GM18499 (cell line): ENCODE results near the gene TNFRSF6B.

Source experiments
- ATAC-seq: cut with Tn5 transposase; IDR thresholded peaks from one replicate; pipeline ENCODE4 v1.9.1; 2021; ENCODE audit warnings: moderate number of reproducible peaks; ENCODE audit not compliant: insufficient read depth, unreplicated experiment

TNFRSF6B gene

DNA sequence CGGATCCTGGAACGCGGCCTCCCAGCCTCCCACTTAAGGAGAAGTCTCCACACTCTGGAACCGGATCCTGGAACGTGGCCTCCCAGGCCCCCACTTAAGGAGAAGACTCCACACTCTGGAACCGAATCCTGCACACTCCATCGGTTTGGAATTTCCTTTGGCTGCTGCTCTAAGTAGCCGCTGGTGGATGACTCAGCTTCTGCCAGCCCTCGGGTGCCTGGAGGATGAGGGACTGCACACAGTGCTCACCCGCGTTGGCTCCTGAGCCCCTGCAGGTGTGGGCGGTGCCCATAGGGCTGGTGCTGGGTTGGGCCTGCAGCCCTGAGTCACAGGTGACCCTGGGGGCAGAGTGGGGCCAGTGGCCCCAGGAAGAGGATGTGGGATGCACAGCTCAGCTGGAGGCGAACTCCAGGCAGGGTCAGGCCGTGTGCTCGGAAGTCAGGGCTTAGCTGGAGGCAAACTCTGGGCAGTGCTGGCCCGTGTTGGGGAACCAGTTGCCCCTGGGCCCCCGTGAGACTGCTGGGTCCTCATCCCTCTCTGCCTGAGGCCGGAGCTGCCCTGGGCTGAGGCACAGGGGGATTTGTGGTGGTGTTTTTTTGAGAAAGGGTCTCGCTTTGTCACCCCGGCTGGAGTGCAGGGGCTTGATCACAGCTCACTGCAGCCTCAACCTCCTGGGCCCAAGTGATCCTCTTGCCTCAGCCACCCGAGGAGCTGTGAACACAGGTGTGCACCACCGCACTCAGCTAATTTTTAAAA, 13.9 kb upstream of the TNFRSF6B start:
- ATAC-seq = no peak

DNA sequence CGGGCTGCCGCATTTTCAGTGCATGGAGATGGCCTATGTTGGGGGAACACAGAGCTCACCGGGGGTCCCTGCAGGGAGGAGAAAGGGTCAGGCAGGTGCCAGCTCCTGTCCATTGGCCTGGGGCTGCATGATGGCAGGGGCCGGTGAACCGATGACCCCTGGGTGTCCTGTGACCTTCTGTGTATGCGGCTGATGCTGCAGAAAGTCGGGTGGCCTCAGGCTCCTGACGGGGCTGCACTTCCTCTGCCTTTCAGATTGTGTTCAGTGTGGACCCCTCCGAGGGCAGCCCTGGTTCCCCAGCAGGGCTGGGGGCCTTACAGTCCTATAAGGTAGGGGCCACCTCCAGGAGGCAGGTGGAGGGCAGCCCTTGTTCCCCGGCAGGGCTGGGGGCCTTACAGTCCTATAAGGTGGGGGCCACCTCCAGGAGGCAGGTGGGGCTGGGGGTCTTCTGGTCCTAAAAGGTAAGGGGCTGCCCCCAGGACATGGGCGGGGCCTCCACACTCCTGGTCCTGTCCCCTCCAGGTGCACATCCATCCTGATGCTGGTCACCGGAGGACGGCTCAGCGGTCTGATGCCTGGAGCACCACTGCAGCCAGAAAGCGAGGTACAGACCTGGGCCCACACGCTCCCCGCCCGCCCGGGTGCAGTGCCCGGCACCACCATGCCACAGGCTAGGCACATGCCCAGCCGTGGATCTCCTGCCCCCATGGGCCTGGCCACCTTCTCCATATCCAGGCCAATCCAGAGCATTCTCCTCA, 11.0 kb upstream of the TNFRSF6B start:
- ATAC-seq = no peak

DNA sequence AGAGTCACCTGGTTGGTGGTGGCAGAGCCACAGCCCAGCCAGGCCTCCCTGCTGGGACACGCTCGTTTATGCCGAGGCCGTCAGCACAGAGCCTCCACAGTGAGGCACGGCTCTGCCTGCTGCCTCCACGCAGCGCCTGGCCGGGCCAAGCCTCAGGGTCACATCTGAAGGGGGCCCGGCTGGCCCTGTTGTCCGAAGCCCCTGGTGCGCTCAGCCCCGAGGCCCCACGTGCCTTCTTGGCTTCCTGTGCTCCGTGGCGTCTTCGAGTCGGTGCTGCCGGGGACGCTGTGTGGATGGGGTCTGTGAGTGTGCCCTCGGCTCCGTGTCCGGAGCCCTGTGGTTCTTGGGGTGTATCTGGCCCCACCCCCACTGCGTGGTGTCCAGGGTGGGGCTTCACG, 10.4 kb upstream of the TNFRSF6B start:
- no peak for ATAC-seq

DNA sequence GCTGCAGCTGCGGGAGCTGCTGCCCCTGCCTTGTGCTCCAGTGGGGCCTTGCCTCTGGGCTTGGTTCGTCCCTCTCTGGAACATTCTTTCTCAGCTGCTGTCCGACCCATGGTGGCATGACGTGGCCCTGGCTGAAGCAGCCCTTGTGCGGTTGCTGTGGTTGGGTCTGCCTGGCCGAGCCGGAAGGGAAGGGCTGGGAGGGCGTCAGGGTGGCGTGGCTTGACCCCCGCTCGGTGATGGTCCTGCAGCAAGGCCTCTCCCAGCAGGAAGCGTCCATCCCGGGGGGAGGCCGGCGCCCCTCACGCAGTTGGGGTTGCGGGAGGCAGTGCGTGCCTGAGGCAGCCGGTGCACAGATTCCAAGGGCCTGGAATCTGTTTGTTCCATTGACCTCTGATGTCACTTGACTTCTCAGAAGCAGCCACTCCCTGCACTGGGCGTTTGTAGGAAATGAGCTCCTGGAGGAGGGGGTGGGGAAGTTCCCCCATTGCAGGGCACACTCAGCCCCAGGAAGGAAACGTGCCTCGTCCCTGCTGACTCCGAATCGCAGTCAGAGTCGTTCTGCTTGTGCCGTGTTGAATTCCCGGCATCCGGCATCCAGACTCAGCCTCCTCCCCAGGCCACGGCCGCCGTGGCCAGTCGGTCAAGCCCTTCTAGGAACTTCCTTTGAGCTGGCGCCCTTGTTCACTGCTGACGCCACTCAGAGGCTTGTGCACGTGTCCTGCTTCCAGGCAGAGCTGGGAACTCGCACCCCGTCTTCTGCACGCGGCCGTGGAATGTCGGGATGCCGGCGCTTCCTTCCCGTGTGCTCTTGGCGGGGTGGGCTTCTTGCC, 9.7 kb upstream of the TNFRSF6B start:
- ATAC-seq = no peak

DNA sequence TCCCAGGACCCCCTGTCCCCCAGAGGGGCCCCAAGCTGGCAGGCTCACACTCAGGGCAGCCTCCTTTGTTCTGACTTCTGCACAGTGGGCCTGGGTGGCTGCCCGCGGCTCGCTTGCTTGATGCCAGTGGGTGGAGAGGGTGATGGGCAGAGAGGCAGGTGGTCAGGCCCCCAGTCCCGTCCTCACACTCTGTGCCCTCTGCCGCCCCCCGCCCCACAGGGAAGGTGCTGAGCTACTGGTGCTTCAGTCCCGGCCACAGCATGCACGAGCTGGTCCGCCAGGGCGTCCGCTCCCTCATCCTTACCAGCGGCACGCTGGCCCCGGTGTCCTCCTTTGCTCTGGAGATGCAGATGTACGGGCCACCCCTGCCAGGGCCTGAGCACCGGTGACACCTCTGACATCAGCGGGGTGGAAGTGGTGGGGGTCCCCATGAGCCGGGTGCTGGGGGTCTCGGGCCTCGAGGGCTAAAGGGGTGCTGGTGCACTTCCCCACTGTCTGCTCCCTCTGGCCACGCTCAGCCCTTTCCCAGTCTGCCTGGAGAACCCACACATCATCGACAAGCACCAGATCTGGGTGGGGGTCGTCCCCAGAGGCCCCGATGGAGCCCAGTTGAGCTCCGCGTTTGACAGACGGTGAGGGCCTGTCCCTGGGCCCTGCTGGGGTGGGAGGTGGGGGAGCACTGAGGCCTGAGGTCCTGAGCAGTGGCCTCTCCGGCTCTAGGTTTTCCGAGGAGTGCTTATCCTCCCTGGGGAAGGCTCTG, 8.9 kb upstream of the TNFRSF6B start:
- ATAC-seq = no peak

DNA sequence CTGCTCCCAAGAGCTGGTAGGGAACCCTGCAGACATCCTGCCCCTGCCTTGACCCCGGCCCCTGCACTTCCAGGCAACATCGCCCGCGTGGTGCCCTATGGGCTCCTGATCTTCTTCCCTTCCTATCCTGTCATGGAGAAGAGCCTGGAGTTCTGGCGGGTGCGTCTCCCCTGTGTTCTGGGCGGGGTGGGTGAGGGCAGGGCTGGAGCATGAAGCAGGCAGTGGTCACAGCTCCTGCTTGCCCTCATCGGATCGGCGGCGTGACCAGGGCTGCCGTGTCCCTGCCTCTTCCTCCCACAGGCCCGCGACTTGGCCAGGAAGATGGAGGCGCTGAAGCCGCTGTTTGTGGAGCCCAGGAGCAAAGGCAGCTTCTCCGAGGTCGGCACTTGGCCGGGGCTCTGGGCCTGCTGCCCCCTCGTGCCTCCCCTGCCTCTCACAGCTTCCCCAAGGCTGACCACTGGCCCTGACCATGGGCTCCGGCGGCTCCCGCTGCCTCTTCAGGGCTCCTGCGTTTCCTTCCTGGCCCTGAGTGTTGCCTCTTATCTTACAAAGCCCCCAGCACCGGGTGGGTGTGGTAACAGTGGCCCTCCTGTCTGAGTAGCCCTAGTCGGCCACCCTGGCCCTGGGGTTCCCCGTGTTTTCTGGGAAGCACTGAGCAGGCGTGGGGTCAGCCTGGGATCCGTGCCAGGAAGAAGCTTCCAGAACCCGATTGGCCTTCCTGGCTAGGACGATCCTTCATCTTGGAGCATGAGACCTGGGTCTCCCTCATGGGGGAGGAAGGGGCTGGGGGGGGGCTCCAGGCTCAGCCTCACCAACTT, 8.0 kb upstream of the TNFRSF6B start:
- ATAC-seq = no peak

DNA sequence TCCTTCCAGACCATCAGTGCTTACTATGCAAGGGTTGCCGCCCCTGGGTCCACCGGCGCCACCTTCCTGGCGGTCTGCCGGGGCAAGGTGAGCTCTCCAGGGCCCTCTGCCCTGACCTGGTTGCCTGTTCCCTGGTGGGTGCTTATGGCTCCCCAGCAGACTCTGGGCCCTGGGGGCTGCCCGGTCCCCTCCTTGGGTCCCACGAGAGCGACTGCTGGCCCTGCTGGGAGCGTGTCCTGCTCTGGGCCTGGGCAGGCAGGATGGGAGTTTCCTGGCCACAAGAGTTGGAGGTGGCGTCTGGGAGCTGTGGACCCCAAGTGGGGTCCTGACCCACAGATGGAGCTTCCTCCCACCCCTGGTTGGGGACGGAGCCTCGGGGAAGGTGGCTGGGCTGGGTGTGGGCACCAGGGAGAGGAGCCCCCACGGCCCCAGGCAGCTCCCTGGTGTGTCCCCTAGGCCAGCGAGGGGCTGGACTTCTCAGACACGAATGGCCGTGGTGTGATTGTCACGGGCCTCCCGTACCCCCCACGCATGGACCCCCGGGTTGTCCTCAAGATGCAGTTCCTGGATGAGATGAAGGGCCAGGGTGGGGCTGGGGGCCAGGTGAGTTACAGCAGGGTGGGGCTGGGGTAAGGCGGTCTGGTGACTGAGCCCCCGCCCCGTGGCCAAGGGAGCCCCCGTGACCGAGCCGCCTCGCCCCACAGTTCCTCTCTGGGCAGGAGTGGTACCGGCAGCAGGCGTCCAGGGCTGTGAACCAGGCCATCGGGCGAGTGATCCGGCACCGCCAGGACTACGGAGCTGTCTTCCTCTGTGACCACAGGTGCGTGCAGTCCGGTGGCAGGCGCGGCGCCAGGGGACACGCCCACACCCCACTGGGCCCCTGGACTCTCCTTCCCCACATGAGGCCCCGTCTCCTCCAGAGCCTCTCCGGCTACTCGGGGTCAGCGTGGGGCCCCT, 7.1 kb upstream of the TNFRSF6B start:
- ATAC-seq = no peak

DNA sequence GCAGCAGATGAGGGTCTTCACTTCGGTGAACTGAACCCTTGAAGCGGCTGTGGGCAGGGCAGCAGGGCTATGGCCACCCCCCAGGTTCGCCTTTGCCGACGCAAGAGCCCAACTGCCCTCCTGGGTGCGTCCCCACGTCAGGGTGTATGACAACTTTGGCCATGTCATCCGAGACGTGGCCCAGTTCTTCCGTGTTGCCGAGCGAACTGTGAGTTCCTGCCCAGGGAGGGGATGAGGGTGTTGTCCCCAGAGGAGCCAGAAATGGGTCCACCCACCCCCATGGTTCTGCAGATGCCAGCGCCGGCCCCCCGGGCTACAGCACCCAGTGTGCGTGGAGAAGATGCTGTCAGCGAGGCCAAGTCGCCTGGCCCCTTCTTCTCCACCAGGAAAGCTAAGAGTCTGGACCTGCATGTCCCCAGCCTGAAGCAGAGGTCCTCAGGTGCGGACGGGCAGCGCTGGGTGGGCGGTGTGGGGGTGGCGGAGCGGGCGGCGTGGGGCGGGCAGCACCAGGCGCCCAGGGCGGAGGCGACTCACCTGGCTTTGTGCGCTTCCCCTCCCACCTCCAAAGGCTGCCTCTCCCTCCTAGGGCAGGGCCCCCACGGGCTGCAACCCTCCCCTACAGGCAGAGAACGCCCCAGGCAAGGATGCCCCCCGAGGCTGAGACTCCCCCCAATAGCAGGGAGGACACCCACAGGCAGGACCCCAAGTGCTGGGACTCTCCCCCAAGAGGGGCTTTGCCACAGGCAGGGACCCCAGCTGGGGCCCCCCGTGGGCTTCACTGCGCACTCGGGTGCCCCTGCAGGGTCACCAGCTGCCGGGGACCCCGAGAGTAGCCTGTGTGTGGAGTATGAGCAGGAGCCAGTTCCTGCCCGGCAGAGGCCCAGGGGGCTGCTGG, 6.2 kb upstream of the TNFRSF6B start:
- no peak for ATAC-seq

DNA sequence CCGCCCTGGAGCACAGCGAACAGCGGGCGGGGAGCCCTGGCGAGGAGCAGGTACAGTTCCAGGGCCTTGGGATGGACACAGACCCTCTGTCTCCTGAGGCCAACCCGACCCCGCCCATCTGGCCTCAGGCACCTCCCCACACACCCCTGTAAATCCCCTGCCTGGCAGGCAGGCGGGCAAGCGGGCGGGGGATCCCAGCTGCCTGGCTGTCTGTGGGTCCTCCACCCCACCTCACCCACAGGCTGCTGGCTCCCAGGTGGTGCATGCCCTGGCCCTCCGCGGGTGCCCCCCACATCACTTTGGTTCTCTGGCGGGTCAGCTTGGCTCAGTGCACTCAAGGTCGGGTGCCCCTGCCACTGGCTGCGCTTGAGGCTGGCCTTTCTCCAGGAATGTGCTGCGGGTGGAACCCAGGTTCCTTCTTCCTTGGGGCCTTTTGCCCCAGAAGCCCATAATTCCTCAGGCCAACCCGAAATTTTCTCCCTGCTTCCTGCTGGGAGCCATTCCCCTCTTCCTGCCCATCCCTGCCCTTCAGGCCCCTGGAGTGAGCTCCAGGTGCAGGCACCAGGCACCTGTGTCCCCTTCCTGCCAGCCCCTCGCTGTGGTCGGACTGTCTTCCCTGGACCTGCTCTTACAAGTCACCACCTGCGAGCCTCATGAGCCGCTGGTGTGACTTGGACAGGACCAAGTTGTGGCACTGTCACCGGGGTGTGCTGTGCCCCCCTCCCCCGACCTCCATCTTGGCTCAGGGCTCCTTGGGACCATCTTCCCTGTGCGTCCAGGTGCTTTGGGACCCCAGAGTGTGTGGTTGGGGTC, 5.3 kb upstream of the TNFRSF6B start:
- ATAC-seq = no peak

DNA sequence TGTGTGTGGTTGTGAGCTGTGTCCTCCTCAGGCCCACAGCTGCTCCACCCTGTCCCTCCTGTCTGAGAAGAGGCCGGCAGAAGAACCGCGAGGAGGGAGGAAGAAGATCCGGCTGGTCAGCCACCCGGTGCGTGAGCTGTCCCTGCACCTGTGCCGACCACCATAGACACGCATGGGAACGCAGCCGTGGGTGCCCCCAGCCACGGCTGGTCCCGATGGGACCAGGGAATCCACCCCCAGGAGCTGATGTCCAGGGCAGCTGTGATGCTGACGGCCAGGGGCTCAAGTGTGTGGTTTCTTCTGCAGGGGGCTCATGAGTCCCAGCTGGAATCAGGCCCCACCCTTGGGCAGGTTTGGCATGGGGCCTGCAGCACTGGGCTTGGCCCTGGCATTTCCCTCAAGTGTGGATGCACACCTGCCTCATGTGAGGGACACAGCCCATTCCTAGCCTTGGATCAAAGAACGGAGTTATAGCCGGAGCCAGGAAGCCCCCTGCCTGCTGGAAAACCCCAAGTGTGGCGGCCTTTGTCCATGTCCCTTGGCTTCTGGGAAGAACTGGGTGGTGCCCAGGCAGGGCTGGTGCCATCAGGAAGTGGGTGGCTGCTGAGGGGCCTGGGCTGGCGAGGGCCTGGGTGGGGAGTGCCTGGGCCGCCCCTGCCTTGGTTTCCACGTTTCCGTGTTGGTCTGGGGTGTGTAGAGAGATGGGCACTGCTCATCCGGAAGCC, 4.6 kb upstream of the TNFRSF6B start:
- ATAC-seq = no peak

DNA sequence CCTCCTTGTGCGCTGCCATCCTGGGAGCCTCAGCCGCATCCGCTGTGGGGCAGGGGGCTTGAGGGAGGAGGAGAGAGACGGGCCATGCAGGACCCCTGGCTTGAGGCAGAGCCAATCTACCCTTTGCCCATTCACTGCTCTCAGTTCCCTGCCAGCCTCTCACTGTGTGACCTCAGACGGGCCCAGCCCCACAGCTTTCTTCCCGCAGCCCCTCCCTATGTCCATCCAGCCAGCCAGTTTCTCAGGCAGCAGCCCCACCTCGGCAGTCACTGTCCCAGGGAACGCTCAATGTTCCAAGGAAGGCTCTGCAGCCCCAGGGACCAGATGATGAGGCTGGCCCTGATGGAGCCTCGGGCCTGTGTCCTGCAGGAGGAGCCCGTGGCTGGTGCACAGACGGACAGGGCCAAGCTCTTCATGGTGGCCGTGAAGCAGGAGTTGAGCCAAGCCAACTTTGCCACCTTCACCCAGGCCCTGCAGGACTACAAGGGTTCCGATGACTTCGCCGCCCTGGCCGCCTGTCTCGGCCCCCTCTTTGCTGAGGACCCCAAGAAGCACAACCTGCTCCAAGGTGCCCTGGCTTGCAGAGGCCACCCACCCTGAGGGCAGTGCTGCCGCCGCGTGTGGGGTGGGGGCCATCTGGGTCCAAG, 3.9 kb upstream of the TNFRSF6B start:
- ATAC-seq = no peak

DNA sequence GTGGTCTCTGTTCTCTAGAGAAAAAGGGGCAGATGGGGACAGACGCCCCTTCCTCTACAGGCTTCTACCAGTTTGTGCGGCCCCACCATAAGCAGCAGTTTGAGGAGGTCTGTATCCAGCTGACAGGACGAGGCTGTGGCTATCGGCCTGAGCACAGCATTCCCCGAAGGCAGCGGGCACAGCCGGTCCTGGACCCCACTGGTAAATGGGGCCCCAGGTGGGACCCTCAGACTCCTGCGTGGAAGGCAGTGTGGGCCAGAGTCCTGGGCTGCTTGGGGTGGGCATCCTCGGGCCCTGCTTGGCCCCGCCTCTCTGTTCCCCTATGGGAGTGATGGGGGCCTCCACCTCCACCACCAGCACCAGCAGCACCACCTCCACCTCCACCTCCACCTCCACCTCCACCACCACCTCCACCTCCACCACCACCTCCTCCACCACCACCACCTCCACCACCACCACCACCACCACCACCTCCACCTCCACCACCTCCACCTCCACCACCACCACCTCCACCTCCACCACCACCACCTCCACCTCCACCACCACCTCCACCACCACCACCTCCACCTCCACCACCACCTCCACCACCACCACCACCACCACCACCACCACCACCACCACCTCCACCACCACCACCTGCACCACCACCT, 3.2 kb upstream of the TNFRSF6B start:
- ATAC-seq = no peak

DNA sequence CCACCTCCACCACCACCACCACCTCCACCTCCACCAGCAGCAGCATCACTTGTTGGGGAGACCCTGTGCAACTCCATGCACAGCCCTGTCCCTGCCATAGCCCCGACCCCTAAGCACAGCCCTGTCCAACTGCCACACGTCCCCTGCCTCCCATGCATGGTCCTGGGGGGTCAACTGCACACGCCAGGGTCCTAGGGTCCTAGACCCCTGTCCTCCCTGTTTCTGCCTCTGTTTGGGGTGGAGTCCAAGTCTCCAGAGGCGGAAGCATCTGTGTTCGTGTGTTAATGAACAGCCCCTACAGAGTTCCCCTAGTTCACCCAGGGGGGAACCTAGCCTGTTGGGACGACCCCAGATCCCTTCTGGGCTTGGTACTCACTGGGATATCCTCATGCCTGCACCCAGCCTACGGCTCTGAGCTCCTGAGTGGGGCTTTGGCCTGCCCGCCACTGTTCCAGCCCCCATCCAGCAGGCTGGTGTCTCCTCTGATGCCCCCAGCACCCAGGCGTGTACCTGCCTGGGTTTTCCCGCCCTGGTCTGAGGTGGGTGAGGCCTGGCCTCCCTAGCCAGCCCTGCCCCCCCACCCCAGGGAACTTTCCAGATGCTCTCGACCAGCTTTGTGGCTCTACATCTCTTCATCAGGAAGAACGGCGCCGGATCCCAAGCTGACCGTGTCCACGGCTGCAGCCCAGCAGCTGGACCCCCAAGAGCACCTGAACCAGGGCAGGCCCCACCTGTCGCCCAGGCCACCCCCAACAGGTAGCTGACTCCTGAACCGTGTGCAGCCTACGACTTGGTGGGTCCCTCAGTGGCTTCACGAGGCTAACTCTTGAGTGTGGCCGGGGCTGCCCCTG, 2.5 kb upstream of the TNFRSF6B start:
- ATAC-seq = no peak
